HG03520 (cell line): Measurements from ENCODE around the gene BCORL1.

Experiments used
- ATAC-seq: cut with Tn5 transposase; IDR thresholded peaks from one replicate; pipeline ENCODE4 v1.9.1; 2021; ENCODE audit warnings: mild to moderate bottlenecking, moderate library complexity; ENCODE audit not compliant: unreplicated experiment

BCORL1 gene

DNA sequence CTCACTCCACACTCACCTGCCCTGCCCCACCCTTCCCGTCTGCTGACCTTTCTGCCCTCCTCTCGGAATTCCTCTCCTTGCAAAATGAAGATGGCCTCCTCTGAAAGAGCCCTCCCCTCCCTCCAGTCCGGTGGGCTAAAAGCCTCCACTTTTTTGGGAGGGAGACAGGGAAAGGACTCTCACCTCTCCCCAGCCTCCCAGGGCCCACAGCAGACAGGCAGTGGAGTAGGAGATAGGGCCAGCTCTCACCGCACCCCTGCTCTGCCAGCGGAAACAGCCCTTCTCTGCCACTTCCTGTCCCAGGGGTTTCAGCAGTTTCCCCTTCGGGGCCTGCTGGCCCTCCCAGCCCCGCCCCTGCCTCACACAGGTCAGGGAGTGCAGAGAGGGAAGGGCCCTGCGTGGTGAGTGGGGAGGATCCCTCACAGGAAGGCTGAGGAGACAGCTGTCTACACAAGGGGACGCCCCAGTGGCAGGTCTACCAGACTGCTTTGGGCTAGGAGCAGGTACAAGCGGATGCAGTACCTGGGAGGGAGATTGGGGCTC, 109.6 kb downstream of the BCORL1 start:
- peak; percentile 99 for ATAC-seq

DNA sequence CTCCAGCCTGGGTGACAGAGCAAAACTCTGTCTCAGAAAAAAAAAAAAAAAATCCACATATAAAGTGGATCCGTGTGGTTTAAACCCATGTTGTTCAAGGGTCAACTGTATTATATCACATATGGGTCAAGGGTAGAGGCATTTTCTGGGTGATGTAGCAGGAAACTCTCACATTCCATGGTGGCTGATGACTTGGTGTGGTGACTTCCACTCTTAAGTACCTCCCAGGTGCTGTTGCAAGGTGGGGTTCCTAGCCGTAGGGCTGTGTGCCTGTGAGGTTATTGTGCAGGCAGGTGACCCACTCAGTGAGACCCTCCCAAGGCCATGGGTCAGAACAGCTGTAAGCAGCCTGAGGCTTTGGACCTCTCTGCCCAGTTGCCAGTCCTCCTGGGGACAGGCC, 110.8 kb downstream of the BCORL1 start:
- ATAC-seq, result no peak

DNA sequence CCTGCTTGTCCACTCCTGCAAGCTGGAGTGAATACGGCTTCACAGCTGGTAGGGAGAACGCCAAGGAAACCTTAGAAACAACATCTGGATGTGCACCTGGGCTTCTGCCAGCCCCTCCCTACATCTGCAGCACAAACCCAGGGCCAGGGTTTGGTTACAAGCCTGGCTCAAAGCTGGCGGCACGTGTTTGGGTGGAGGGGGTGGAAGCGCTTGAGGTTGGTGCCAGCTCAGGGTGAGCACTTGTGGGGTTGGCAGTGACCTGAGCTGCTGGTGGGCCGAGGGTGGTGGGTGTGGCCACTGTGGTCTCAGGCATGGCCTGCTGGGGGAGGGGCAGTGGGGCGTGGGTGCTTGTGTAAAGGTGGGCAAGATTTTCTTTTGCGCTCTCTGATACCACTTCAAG, 112.3 kb downstream of the BCORL1 start:
- no peak for ATAC-seq

- ATAC-seq, result no peak
Observed at GRCh38 chrX:130095249-130096030, 113.0 kb downstream of the BCORL1 start.

- no peak for ATAC-seq
Observed at GRCh38 chrX:130097507-130098209, 115.2 kb downstream of the BCORL1 start.

DNA sequence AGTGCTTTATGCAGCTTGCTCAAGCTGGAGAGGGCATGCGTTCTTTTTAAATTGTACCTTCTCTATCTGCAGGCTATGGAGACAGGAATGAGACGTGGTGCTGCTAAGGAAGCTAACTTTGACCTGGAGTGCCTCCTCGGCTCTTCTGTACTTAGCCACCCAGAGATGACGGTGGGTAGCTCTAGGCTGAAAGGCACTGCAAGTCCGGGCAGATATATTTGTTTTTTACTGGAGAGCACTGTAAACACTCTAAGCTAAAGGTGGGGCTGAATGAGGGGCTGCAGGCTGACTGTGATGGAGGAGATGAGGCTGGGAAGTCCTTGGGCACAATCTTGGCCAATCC, 115.7 kb downstream of the BCORL1 start:
- no peak for ATAC-seq

- ATAC-seq, result no peak
Observed at GRCh38 chrX:130100180-130100579, 117.7 kb downstream of the BCORL1 start.

DNA sequence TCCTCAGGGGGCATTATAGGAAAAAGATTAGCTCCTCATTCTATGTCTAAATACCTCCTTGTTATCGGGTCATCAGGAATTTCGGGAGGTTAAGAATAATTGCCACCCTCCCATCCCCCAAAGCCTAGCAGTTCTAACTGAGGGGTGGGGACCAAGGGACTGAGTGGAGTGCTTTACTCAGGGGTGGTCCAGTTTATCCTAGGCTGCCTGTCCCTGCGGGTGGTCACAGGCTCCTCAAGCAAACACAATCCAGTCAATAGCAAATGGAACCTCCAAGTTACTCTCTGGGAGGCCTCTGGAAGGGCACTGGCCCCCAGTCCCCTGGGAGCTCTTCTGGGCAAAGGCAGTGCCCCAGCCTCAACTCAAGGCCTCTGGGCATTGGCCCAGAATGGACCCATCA, 121.2 kb downstream of the BCORL1 start:
- no peak for ATAC-seq

DNA sequence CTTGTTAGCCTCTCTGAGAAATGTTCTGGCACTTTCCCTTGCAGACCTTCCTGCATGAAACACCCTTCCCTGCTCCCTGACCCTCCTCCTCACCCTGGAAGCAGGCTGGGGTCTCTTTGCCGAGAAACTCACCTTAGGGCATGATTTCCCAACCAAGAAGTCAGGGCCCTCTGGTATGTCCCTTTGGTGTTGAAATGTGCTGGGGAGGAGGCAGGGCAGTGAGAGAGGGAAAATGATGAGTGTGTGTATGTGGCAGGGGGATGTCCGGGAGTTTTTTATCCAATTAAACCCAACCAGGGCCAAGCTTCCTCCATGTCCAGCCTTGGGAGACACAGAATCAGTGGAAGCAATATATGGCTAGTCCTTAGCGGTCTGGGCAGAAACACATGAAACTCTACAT, 122.8 kb downstream of the BCORL1 start:
- no peak for ATAC-seq

DNA sequence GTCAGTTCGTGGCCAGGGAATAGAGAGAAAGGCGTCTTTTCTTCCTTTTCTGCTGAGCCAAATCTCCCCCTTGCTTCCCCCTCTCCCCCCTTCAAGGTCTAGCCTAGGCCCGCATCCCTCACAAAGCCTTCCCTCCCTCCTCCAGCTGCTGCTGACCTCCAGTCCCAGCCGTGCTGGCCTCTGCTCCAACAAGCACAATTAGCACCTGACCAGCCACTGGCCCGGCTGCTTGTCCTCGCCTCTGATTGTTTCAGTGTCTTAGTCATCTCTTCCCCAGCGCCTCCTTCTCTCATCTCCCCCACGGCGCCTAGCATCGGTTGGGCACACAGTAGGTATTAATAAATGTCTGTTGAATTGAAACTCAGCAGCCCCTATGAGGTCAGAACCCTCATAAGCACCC, 123.6 kb downstream of the BCORL1 start:
- ATAC-seq, result no peak
